Spleen (tissue), 11 donors: ENCODE results near the gene PVRIG. TPM values are rescaled to one million over a fixed set of nuclear protein-coding genes. Genes with fewer than 3 reads are reported as not detected.

Source experiments
- DNase-seq: peaks from one replicate; pipeline ENCODE4 v3.0.0-alpha.2; 2020
- H3K27ac ChIP-seq, 8 donors: fragments of 200-600 bp; sonication (generic) in 7 of 8; 1 replicate in 4 of 8; 2 replicates in 4 of 8; pipeline versions ENCODE4 v1.5.0 to v1.8.0; 2016 to 2021; ENCODE audit warnings: inconsistent platforms in 4 of 8, mild to moderate bottlenecking in 4 of 8, moderate library complexity in 1 of 8
- H3K27me3 ChIP-seq, 7 donors: fragments of 200-600 bp; sonication (generic) in 6 of 7; replicated peaks in 1 of 7; 1 replicate in 4 of 7; 2 replicates in 3 of 7; pipeline versions ENCODE4 v1.5.0 to v1.8.0; 2016 to 2021; ENCODE audit warnings: inconsistent platforms in 3 of 7, mild to moderate bottlenecking in 1 of 7
- H3K36me3 ChIP-seq, 6 donors: fragments of 200-600 bp; sonication (generic) in 5 of 6; 1 replicate in 4 of 6; 2 replicates in 2 of 6; pipeline versions ENCODE4 v1.5.0 to v1.8.0; 2016 to 2021; ENCODE audit warnings: inconsistent platforms in 2 of 6
- H3K4me1 ChIP-seq, 6 donors: fragments of 200-600 bp; sonication (generic) in 5 of 6; 1 replicate in 3 of 6; 2 replicates in 3 of 6; pipeline versions ENCODE4 v1.5.0 to v1.8.0; 2016 to 2021; ENCODE audit warnings: inconsistent platforms in 3 of 6
- H3K4me3 ChIP-seq, 8 donors: fragments of 200-600 bp; sonication (generic) in 7 of 8; 1 replicate in 4 of 8; 2 replicates in 4 of 8; pipeline versions ENCODE4 v1.5.0 to v1.8.0; 2016 to 2021; ENCODE audit warnings: inconsistent platforms in 4 of 8, mild to moderate bottlenecking in 4 of 8, moderate library complexity in 2 of 8
- H3K9me3 ChIP-seq, 8 donors: fragments of 200-600 bp; sonication (generic) in 7 of 8; 1 replicate in 4 of 8; 2 replicates in 4 of 8; pipeline versions ENCODE4 v1.5.0 to v1.8.0; 2016 to 2021; ENCODE audit warnings: inconsistent platforms in 4 of 8
- CTCF ChIP-seq, 11 experiments: fragments of 200-600 bp in 7 of 11; fragments of 450-650 bp in 4 of 11; sonication (generic) in 4 of 11; IDR thresholded peaks in 8 of 11; conservative IDR thresholded peaks in 3 of 11; 1 replicate in 7 of 11; 2 replicates in 4 of 11; pipeline versions ENCODE4 v1.4.0 to v1.8.0; 2016 to 2021; ENCODE audit warnings: antibody characterized with exemption in 11 of 11, inconsistent platforms in 4 of 11, mild to moderate bottlenecking in 1 of 11
- POLR2A ChIP-seq, 3 donors: fragments of 450-650 bp; IDR thresholded peaks; one replicate each; pipeline ENCODE4 v1.5.1; 2017; ENCODE audit warnings: antibody characterized with exemption in 3 of 3, mild to moderate bottlenecking in 1 of 3
- POLR2AphosphoS5 ChIP-seq, 3 donors: sonication (generic); formaldehyde crosslinking; IDR thresholded peaks; one replicate each; pipeline ENCODE4 v1.5.1; 2017; ENCODE audit warnings: antibody characterized with exemption in 3 of 3
- WGBS, 5 donors: extraction: QIAGEN DNeasy Blood & Tissue Kit in 3 of 5; methylation state at CpG; one replicate each; pipeline versions ENCODE4 v1.1.5 to v1.1.7; 2013 to 2018; 5-methylcytosine and 5-hydroxymethylcytosine counted together
- intact Hi-C: fragments of 100-400 bp; cut with DNase I; formaldehyde crosslinking; loops from one replicate; pipeline ENCODE4 v1.15.0; 2023; ENCODE audit warnings: low total_unique reads
- polyA plus RNA-seq, 3 donors: library from polyadenylated mRNA; stranded (reverse); fragments of 200-250 nt; gene quantifications; one replicate each; pipeline ENCODE4 v1.2.1, GENCODE V29; 2013
- total RNA-seq, 7 donors: library from RNA; depleted of rRNA in 3 of 7; stranded (reverse); fragments of >200 nt in 3 of 7; fragmentation: NEBNext Ultra II Directional in 4 of 7; extraction: Animal tissue kit (Norgen Biotek cat#: 25700) in 4 of 7; gene quantifications; one replicate each; pipeline versions ENCODE4 v1.1.0 to v1.2.1, GENCODE V29; 2016 to 2021
- donor health status: healthy with polysubstance abuse.
- donor health status: DM: no; HTN: no; CAD: no; lungs with moderate emphysema.
- donor health status: DM: no; HTN: no; CAD: no.
- donor health status: Bipolar disorder and iron deficiency.
- donor health status: healthy.
- donor health status: DM: no; HTN: no; CAD: no.
- donor health status: DM: yes; HTN: yes; CAD: no.

The PVRIG gene
- total and polyA plus RNA-seq, 10 donors: 20.3 to 58.7 (median 32.1) TPM

GRCh38 chr7:100221231-100221718, 1.5 kb downstream of the PVRIG start:
- peaks cover 0 to 83% (median 21%) of the 10 kb centered on the region in 6 donors for H3K4me1 ChIP-seq

GRCh38 chr7:100221767-100222444, 2.2 kb downstream of the PVRIG start:
- Histone ChIP-seq H3K9me3 (no peaks in the 10 kb centered on the region), H3K27ac (peak overlapping the region; percentile 83 to 100 (median 92)), H3K27me3 (no peaks in the 10 kb centered on the region), H3K4me1 (peaks cover 0 to 78% (median 21%) of the 10 kb centered on the region in 6 donors), H3K36me3 (peaks cover 0 to 67% (median 19%) of the 10 kb centered on the region in 6 donors), H3K4me3 (peak overlapping the region in 7 of 8 donors; percentile 4 to 81 (median 45))
- DNase-seq: no peak
- TF ChIP-seq CTCF (IDR thresholded peaks at IDR 0.05 in 8 of 11, conservative IDR thresholded peaks at IDR 0.05 in 3 of 11) (no peak), POLR2A (IDR thresholded peaks at IDR 0.05) (no peak), POLR2AphosphoS5 (IDR thresholded peaks at IDR 0.05) (no peak)
- intact Hi-C loops: loop anchor here (10.0 kb wide), 1 partner anchor 87 kb away; no protein-coding TSS in a partner anchor
- WGBS, 5 donors: 77 to 80% (median 79%) methylated on average over 9 to 14 of the region's 14 CpGs

More at GRCh38 chr7:100221231-100221718, 1.5 kb downstream of the PVRIG start:
- Histone ChIP-seq H3K9me3 (no peaks in the 10 kb centered on the region), H3K27me3 (no peaks in the 10 kb centered on the region), H3K36me3 (peaks cover 0 to 61% (median 19%) of the 10 kb centered on the region in 6 donors), H3K4me3 (peak overlapping the region in 7 of 8 donors; percentile 40 to 81 (median 45)), H3K27ac (peak overlapping the region; percentile 88 to 100 (median 92))
- peak in 1 of 11 experiments; percentile 4 for TF ChIP-seq CTCF (IDR thresholded peaks at IDR 0.05 in 8 of 11, conservative IDR thresholded peaks at IDR 0.05 in 3 of 11)
- peak in 2 of 3 donors; percentile 32 to 34 for TF ChIP-seq POLR2A (IDR thresholded peaks at IDR 0.05)
- peak; percentile 44 to 97 (median 87) for TF ChIP-seq POLR2AphosphoS5 (IDR thresholded peaks at IDR 0.05)
- intact Hi-C loops: loop anchor here (10.0 kb wide), 1 partner anchor 86 kb away; no protein-coding TSS in a partner anchor
- peak; percentile 93 for DNase-seq
- 36 to 51% (median 41%) methylated on average over 4 to 5 of the region's 5 CpGs for WGBS, 5 donors

GRCh38 chr7:100222445-100223132, 2.8 kb downstream of the PVRIG start:
- H3K4me3 ChIP-seq: peak overlapping the region in 4 of 8 donors; percentile 43 to 81 (median 55)
- peaks cover 0 to 74% (median 19%) of the 10 kb centered on the region in 6 donors for H3K36me3 ChIP-seq

More at GRCh38 chr7:100222445-100223132, 2.8 kb downstream of the PVRIG start:
- intact Hi-C loops: loop anchor here (10.0 kb wide), 1 partner anchor 88 kb away; no protein-coding TSS in a partner anchor
- Histone ChIP-seq H3K27ac (peak overlapping the region in 7 of 8 donors; percentile 26 to 100 (median 93)), H3K4me1 (peaks cover 0 to 78% (median 21%) of the 10 kb centered on the region in 6 donors), H3K27me3 (no peaks in the 10 kb centered on the region), H3K9me3 (no peaks in the 10 kb centered on the region)
- DNase-seq: no peak
- TF ChIP-seq CTCF (IDR thresholded peaks at IDR 0.05 in 8 of 11, conservative IDR thresholded peaks at IDR 0.05 in 3 of 11) (no peak), POLR2AphosphoS5 (IDR thresholded peaks at IDR 0.05) (peak in 2 of 3 donors; percentile 23 to 56)
- 80 to 96% (median 93%) methylated on average over 13 of the region's 13 CpGs for WGBS, 5 donors
